Breast epithelium (tissue), 3 donors: ENCODE data around the gene RELA.

Experiments used
- CTCF ChIP-seq, 3 donors: fragments of 450-650 bp; IDR thresholded peaks; one replicate each; pipeline ENCODE4 v1.5.1; 2016 to 2017; ENCODE audit warnings: antibody characterized with exemption in 3 of 3, mild to moderate bottlenecking in 3 of 3, moderate library complexity in 3 of 3
- POLR2A ChIP-seq: fragments of 450-650 bp; IDR thresholded peaks from one replicate; pipeline ENCODE4 v1.6.1; 2016; ENCODE audit warnings: antibody characterized with exemption, mild to moderate bottlenecking, moderate library complexity

- TF ChIP-seq CTCF (IDR thresholded peaks at IDR 0.05) (no peak), POLR2A (no peak)
Measured at GRCh38 chr11:65607614-65608426, 54.9 kb downstream of the RELA start.
